GM19043 (cell line): ENCODE measurements around the gene SLC6A19.

Experiments
- ATAC-seq: cut with Tn5 transposase; IDR thresholded peaks from one replicate; pipeline ENCODE4 v1.9.1; 2021; ENCODE audit warnings: low read depth; ENCODE audit not compliant: unreplicated experiment

Gene SLC6A19

DNA sequence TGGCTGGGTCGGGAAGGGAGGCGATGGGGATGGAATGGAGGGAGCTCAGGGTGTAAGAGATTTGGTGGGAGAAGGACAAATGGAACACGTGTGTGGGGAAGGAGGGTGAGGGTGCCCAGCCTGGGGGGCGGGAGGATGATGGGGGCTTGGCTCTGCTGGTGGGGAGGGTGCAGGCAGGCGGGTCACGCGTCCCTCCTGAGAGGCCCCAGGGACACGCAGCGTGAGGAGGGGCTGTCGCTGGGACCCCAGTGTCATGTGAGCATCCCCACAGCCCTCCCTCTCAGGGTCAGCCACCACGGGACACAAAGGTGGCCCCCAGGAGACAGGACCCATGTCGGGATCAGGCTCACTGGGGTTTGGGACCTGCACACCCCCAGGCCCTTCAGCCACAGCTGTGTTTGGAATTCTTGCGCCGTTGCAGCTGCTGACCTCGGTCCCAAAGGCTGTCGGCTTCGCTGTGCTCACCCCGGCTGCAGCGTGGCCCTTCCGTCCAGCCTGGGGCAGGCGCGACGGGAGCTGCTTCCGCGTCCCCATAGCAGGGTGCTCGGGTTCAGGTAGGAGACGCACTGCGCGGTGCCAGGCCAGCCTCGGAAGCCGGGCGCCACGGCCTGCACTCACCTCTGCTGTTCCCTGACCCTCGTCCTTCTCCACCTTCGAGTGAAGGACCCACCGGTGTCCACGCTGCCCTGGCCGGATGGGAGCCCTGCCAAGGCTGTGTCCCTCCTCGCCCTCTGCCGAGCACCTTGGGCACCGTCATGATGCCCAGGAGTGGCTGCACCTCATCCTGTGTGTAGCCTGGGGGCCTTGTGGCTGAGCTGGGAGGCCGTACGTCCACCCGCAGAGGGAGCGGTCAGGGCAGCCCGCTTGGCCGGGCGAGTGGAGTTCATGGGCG, 5.4 kb downstream of the SLC6A19 start:
- no peak for ATAC-seq

DNA sequence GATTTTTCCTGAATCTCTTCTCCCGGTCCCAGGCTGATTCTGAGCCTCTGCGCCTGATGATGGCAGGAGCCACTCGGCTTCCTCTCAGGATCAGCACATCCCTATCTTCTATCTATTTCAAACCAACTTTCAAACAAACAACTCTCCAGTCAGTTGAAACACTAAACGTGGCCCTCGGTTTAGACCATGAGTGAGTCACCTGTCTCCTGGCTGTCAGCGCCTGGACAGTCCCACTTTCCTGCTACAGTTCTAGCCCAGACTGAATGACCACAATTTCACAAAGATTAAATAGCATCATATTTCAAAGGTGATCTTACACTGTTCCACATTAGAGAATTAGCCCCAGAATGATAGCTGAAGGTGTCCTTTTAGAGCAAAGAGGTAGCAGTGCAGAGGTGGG, 6.2 kb downstream of the SLC6A19 start:
- ATAC-seq = no peak

DNA sequence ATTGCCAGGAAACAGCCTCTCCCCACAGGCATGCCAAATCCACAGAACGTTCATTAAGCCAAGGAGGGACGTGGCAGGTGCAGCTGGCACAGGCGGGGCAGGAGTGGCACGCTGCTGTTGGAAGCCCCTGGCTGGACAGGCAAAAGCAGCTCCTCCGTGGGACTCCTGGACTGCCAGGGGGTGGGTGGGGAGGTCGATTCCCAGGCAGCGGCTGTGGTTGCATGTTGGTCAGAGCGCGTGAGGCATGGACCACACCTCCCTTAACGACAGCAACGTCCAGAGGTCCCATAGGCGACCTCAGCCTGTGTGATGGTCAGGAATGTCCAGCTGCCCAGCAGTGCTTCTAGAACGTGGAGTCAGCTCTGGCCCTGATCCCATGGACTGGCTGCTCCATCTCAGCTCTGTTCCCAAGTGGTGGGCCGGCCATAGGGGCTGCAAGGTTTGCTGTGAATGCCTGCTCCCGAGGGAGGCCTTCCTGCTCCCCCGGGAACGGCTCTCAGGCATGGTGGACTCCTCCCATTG, 6.9 kb downstream of the SLC6A19 start:
- ATAC-seq = no peak

DNA sequence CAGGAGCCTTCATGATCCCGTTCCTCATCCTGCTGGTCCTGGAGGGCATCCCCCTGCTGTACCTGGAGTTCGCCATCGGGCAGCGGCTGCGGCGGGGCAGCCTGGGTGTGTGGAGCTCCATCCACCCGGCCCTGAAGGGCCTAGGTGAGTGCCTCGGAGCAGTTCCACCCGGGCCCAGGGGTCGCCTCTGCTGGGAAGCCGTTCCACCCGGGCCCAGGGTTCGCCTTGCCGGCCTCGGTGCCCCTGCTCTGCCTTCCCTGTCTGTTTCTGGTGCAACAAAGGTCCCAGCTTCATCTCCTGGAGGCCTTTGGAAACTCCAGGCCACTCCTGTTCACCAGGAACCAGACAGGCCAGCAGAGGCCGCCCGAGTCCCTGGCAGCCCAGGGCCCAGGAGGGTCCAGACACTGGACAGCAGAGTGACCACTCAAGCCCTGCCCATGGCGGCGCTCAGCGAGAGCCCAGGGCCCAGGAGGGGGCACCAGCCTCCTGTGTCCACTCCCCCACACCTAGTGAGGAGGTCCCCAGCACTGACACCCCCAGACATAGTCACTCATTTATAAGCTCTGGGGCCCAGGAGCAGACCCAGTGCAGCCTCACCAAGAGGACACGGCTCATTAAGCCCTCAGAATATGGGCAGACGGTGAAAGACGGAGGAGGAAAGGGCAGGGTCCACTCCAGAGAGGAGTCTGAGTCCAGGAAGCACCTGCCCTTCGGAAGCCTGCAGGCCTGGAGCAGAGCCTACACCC, 7.5 kb downstream of the SLC6A19 start:
- ATAC-seq = no peak

DNA sequence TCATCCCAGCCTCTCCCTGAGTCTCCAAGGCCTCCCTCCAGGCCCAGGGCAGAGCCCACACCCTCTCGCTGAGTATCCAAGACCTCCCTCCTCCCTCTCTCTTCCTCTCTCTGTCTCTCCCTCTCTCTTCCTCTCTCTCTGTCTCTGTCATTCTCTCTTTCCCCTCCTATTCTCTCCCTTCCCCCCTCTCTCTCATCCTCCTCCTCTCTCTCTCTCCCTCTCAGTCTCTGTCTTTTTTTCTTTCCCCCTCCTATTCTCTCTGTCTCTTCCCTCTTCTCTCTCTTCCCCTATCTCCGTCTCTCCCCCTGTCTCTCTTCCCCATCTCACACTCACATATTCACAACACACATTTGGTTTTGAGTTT, 8.1 kb downstream of the SLC6A19 start:
- no peak for ATAC-seq

DNA sequence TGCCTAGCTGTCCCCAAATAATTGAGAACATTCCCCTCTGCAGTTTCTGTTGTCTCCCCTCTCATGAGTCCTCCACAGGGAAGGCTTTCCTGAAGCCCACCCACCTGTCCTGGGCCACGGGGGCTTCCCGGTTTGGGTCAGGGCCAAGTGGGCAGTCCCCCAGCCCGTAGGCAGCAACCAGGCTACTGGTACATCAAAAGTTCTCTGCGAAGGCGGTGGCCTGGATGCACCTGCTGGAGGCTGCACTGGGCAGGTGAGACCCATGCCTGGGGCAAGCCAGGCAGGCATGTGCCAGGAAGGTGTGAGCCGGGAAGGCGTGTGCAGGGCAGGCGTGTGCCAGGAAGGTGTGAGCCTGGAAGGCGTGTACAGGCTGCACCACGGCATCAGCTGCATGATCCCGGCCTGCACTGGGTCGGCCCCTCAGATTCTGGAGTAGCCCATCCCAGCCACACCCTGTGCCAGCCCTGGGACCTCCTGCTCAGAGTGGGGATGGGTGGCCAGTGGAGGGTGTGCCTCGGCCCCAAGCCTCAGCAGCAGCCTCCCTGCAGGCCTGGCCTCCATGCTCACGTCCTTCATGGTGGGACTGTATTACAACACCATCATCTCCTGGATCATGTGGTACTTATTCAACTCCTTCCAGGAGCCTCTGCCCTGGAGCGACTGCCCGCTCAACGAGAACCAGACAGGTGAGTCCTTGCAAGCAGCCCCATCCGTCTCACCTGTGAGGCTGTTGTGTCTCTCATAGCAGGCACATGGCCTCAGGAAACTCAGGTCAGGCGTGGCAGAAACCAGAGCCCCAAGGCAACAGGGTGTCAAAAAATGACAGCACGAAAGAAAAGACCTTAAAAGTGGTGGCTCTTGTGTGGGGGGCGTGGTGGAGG, 8.7 kb downstream of the SLC6A19 start:
- no peak for ATAC-seq

DNA sequence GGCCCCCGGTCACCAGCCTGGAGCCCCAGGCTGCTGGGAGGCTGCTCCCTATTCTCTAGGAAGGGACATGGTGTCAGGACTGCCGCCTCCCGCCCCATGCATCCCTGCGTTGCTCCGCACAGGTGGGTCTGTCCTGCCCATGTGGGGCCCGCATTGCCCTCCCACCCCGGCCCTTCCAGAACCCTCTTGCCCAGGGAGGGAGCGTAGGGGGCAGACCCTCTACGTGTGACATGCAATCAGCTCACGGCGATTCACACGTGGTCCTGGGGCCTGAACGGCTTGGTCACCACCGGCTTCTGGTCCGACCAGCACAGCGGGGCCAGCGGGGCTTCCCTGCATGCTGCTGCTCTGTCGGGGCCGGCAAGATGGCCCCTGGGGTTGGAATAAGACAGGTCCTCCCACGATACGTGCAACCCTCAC, 9.4 kb downstream of the SLC6A19 start:
- no peak for ATAC-seq

DNA sequence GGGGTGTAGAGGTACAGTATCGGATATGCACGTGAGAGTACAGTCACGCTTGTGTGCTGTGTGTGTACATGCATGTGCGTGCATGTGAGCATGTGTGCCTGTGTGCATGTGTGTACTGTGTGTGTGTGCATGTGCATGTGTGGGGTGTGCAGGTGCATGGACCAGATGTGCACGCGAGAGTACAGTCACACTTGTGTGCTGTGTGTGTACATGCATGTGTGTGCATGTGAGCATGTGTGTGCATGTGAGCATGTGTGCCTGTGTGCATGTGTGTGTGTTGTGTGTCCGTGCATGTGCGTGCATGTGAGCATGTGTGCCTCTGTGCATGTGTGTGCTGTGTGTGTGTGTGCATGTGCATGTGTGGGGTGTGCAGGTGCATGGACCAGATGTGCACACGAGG, 10.3 kb downstream of the SLC6A19 start:
- no peak for ATAC-seq

DNA sequence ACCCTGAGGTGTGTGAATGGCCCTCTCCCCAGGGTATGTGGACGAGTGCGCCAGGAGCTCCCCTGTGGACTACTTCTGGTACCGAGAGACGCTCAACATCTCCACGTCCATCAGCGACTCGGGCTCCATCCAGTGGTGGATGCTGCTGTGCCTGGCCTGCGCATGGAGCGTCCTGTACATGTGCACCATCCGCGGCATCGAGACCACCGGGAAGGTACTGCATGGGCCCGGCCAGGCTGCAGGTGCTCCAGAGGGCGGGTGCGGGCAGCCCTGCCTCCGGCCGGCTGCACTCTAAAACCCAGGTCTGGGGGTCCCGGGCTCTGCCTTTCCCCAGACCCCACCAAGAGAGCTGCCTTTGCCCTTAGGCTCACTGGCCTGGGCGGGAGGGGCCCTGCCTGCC, 10.9 kb downstream of the SLC6A19 start:
- ATAC-seq = no peak

DNA sequence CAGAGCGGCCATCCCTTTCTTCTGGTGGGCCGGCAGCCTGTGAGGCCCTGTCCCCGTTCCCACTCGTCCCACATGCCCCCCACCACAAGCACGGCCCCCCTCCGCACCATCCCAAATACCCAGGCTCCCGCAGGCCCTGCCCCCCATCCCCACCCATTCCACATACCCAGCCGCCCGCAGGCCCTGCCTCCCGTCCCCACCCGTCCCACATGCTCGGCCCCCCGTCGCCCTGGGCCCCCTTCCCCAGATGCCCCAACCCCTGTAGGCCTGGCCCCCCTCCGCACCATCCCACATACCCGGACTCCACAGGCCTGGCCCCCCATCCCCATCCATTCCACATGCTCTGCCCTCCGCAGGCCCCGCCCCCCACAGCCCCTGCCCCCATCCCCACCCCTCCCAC, 11.5 kb downstream of the SLC6A19 start:
- no peak for ATAC-seq

DNA sequence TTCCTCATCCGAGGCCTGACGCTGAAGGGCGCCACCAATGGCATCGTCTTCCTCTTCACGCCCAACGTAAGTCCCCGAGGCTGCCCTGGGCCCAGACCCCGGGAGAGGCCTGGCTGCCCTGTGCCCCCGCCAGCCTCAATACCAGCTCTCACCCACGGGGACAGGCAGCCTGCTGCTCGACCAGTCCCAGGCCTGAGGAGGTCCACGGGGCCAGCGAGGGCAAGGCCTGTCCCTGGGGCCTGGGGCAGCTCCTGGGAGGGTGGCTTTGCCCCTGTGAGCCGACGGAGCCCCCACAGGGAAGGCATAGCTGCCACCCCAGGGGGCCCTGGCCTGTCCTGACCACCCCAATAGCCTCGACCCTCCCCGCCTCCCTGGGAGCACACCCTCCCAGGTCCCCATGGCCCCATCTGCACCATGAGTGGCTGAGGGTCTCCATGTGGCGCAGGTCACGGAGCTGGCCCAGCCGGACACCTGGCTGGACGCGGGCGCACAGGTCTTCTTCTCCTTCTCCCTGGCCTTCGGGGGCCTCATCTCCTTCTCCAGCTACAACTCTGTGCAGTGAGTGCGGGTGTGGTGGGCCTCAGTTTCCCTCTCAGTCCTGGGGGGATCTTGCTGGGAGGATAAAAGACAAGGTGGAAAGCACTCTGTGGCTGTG, 12.2 kb downstream of the SLC6A19 start:
- no peak for ATAC-seq

DNA sequence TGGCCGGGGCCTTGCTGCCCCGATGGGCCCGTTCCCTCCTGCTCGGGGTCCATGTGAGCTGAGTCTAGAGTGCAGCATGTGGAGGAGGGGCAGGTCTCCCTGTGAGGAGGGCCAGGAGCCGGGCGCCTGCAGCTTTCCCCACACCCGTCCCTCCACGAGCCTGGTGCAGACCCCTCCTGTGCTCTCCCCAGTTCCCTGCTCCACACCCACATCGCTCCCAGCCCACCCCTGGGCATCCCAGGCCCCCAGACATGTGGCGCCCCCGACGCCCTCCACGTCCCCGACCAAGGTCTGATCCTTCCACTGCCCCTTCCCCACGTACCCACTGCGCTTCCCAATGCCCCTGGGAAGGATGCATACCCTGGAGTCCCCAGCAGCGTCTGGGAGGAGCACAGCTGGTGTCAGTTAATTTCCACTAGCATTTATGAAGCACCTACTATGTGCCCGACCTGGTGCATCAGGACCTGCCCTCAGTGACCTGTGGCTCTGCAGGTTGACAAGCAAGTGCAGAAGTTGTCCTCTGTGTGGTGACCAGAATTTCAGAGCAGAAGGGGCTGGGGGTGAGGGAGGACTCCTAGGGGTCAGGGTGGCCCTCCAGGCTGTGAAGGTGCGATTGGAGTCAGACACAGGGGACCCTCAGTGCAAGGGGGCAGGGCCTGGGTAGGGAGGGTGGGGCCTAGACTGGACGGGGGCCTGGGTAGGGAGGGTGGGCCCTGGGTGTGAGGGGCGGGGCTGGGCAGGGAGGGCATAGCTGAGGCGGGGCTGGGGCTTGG, 13.0 kb downstream of the SLC6A19 start:
- ATAC-seq = no peak

DNA sequence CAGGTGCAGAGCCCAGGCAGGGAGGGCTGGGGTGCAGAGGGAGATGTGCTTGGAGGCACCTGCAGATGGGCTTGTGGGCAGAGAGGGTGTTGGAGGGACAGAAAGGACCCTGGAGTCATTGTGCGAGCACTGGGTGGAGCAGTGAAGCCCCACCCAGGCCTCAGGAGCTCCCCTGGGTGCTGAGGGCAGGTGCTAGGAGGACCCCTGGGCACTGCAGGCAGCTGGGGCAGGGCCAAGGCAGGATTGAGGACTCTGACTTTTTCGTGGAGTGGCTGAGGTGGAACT, 13.5 kb downstream of the SLC6A19 start:
- no peak for ATAC-seq

DNA sequence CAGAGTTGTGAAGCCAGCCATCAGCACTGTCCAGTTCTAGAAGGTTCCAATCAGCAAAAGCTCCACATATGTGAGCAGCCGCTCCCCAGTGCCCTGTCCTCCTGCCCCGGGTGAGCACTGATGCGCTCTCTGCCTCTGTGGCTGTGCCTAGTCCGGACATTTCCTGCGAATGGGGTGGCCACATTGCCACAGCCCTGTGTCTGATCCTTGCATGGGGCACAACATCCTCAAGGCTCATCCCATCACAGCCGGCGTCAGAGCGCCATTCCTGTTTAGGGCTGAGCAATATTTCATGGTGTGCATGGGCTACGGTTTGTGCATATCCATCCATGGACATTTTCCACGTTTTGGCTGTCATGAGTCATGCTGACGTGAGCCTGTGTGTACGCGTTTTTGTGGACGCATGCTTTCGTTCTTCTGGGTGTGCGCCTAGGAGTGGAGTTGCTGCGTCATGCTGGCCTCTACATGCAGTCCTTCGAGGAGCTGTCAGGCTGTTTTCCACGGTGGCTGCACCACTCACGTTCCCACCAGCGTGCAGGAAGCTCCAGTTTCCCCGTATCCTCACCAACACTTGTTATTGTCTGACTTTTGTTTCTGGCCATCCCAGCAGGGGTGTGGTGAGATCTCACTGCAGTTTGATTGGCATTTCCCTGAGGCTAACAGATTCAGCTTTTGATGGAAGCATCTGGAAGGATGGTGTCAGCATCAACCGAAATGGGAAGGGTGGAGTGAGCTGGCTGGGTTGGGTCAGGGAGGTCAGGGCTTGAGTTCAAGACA, 14.1 kb downstream of the SLC6A19 start:
- no peak for ATAC-seq

DNA sequence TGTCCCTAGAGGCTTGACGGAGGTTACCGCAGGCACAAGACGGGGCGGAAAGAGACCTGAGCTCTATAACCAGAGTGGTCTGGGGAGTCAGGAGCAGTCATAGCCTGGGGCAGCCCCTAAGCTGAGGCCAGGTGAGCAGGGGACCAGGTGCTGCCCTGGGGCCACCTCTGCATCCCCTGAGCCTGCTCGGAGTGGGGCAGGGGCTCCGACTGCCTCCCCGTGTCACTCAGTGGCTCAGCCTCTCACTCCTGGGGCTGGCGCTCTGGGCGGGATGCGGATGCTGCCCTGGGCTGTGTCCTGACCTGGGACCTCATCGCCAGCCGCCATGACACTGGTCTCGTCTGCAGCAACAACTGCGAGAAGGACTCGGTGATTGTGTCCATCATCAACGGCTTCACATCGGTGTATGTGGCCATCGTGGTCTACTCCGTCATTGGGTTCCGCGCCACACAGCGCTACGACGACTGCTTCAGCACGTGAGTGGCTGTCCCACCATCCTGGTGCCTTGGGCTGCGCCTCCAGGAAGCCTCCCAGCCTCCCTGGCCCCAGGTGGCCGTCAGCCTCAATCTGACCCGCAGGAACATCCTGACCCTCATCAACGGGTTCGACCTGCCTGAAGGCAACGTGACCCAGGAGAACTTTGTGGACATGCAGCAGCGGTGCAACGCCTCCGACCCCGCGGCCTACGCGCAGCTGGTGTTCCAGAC, 15.0 kb downstream of the SLC6A19 start:
- no peak for ATAC-seq

DNA sequence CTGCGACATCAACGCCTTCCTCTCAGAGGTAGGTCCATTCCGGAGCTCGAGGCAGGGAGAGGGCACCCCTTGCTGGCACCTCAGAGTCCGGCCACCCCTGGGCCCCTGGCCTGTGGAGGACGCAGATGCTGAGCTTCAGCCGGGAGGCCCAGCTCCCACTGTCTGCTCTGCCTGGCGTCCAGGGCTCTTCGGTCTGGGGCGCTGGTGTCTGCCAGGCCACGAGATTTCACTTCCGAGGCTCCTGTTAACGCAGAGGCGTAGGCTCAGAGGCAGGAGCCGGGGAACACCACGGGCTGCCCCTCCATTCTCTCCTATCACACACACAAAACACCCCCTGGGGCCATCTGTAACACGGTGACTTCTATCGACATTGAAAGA, 15.5 kb downstream of the SLC6A19 start:
- no peak for ATAC-seq

DNA sequence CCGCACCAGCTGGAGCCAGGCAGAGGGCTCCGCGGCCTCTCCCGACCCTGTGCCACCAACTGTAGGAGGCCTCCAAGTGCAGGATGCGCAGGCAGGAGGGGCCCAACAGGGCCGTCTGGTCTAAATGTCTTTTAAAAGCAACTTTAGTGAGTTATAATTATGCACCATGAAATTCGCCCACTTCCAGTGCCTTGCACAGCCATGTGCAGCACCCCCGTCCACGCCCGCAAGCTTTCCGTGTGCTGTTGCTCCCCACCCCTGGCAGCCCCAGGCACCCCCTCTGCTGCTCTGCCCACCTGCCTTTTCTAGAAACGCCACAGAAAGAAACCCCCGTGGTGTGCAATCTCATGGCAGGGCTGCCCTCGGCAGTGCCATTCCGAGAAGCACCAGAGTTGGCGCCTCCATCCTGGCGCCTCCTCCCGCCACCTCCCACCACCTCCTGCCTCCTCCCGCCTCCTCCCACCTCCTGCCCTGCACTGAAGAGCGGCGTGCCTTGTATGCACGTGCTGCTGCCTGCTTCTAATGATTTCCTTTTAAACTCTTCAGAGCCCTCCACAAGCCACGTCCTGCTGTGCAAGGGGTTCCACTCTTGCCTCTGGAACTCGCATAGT, 16.3 kb downstream of the SLC6A19 start:
- ATAC-seq = no peak
